Measurements from ENCODE around the gene KANSL1. TPM values are rescaled to one million over a fixed set of nuclear protein-coding genes. Genes with fewer than 3 reads are reported as not detected.

Gene KANSL1
- total RNA-seq, 1 experiment from 2014 or later: 55.5 TPM

DNA sequence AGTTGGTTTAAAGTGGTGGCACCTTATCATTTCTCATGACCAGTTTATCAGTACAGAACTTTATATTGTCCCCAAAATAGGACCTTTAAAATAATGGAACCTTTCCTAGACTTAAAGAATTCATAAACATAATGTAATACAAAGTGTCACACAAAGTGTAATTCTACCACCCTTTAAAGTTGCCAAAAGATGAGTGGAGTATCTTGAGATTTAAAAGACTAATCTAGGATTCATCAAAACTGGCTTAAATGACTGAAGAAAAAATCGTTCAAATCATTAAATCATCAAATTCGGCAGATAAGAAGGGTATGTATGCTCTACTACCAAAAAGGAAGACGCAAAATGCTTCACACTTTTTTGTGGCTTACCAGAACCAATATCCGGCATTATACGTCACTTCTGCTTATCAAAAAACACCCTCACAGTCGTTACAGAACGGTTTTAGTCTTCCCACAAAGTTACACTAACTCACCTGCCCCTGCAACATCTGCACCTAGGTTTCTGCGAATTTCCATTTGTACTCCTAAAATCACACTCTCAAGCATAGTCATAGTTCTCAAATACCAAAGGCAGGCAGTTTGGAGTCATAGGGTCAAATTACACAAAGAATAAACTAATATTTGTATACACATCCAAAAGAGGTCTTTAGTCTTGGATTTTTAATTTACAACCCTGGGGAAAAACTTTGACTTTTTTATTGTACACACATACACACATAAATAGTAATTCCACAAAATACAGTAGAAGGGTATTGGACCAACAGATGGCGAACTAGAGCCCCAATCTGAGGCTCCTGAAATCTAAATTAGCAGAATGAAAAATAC is 1.4 kb upstream of the KANSL1 start:
- in situ Hi-C loops (cut with HindIII; ENCODE audit: low pct_unique_long_range_greater_than_20kb, low sequenced_read_pairs): no loop called here

DNA sequence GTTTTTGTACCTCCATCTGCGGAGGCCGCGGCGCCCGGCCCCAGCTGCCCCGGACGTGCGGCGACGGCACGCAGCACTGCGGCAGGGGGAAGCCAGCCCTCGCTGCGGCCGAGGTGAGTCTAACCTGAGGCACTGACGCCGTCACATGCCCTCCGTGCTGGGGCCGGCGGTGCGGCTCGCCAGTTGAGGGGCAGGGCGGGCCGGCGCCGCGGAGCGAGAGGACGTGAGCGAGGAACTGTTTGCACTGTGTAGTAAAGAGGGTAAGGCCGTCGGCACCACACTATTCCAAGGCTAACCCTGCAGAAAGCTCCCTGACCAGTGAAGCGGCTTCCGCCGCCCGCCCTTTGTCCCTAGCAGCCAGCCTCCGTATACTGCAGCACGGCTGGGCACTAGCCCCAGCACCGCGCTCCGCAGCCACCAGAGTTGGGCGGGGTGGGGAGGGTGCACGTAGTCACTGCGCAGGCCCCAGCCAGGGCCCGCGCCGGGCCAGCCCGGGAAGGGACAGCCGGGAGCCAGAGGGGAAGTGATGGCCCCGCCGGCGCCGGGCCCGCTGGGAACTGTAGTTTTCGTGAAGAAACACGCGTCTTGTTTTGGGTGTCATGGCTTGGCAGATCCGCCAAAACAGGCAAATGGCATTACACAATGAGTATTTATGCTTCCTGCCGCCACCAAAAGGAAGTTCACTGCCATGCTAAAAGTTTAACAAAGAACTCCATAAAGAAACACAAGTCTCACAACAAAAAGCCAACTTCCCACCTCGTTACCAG is 580 bp upstream of the KANSL1 start:
- Histone ChIP-seq H3K9me3 (ENCODE audit: control insufficient read depth, insufficient read depth, low read depth, low read length) (no peaks in the 10 kb centered on the region), H3K36me3 (ENCODE audit: control insufficient read depth, insufficient read depth, low read length) (peaks cover 9% of the 10 kb centered on the region; the same call in 1 of the 2 replicates), H3K4me1 (ENCODE audit: control insufficient read depth, insufficient read depth, low read length) (peaks cover 34% of the 10 kb centered on the region), H3K27me3 (ENCODE audit: control insufficient read depth, insufficient read depth, low read length) (no peaks in the 10 kb centered on the region), H3K27ac (ENCODE audit: low read length) (peak overlapping the region; percentile 87), H3K4me3 (ENCODE audit: low read depth in 2 of 2, low read length in 2 of 2) (peak overlapping the region; percentile 76 to 87)
- ATAC-seq: peak; percentile 93
- TF ChIP-seq SIN3A (IDR thresholded peaks at IDR 0.05; ENCODE audit: borderline replicate concordance, insufficient read depth, low read depth, low read length) (peak; percentile 84; the same call in 1 of the 2 replicates), TCF7L2 (IDR thresholded peaks at IDR 0.05; ENCODE audit: low read depth, low read length) (peak; percentile 18; the same call in 1 of the 2 replicates), POLR2AphosphoS5 (IDR thresholded peaks at IDR 0.05; ENCODE audit: low read depth, low read length) (peak; percentile 83; the same call in 1 of the 2 replicates)
- TF ChIP-seq, protein P1, sequence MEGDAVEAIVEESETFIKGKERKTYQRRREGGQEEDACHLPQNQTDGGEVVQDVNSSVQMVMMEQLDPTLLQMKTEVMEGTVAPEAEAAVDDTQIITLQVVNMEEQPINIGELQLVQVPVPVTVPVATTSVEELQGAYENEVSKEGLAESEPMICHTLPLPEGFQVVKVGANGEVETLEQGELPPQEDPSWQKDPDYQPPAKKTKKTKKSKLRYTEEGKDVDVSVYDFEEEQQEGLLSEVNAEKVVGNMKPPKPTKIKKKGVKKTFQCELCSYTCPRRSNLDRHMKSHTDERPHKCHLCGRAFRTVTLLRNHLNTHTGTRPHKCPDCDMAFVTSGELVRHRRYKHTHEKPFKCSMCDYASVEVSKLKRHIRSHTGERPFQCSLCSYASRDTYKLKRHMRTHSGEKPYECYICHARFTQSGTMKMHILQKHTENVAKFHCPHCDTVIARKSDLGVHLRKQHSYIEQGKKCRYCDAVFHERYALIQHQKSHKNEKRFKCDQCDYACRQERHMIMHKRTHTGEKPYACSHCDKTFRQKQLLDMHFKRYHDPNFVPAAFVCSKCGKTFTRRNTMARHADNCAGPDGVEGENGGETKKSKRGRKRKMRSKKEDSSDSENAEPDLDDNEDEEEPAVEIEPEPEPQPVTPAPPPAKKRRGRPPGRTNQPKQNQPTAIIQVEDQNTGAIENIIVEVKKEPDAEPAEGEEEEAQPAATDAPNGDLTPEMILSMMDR (IDR thresholded peaks at IDR 0.05): no peak; the same call in 1 of the 2 replicates
- TF ChIP-seq, protein P2, sequence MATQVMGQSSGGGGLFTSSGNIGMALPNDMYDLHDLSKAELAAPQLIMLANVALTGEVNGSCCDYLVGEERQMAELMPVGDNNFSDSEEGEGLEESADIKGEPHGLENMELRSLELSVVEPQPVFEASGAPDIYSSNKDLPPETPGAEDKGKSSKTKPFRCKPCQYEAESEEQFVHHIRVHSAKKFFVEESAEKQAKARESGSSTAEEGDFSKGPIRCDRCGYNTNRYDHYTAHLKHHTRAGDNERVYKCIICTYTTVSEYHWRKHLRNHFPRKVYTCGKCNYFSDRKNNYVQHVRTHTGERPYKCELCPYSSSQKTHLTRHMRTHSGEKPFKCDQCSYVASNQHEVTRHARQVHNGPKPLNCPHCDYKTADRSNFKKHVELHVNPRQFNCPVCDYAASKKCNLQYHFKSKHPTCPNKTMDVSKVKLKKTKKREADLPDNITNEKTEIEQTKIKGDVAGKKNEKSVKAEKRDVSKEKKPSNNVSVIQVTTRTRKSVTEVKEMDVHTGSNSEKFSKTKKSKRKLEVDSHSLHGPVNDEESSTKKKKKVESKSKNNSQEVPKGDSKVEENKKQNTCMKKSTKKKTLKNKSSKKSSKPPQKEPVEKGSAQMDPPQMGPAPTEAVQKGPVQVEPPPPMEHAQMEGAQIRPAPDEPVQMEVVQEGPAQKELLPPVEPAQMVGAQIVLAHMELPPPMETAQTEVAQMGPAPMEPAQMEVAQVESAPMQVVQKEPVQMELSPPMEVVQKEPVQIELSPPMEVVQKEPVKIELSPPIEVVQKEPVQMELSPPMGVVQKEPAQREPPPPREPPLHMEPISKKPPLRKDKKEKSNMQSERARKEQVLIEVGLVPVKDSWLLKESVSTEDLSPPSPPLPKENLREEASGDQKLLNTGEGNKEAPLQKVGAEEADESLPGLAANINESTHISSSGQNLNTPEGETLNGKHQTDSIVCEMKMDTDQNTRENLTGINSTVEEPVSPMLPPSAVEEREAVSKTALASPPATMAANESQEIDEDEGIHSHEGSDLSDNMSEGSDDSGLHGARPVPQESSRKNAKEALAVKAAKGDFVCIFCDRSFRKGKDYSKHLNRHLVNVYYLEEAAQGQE (IDR thresholded peaks at IDR 0.05; ENCODE audit: insufficient read depth in 1 of 2, low read depth in 2 of 2, low read length in 1 of 2): peak in 1 of 2 experiments; percentile 55; a peak in 2 of 4 replicates
- peak; percentile 47 for DNase-seq (ENCODE audit: low read depth, low spot score)
- intact Hi-C loops (cut with micrococcal nuclease; ENCODE audit: unreplicated experiment): loop anchor here (2.0 to 10.0 kb wide), 2 partner anchors 19 to 149 kb away; no protein-coding TSS in a partner anchor
- CTCF ChIA-PET: interaction anchor here (1.3 kb wide), 1 partner anchor 19 kb away, joined by 5 read pairs; no protein-coding TSS in a partner anchor
- no TSS peak for BruUV-seq (replicated peaks)
- POLR2A ChIA-PET: no interaction called here
- in situ Hi-C loops (cut with HindIII; ENCODE audit: low pct_unique_long_range_greater_than_20kb, low sequenced_read_pairs): no loop called here

More for the DNA sequence above, 1.4 kb upstream of the KANSL1 start:
- peak; percentile 30 for DNase-seq (ENCODE audit: low read depth, low spot score)
- peak overlapping the region; percentile 76 to 87 for H3K4me3 ChIP-seq (ENCODE audit: low read depth in 2 of 2, low read length in 2 of 2)
- H3K4me1 ChIP-seq (ENCODE audit: control insufficient read depth, insufficient read depth, low read length): peaks cover 35% of the 10 kb centered on the region
- peak overlapping the region; percentile 77 for H3K27ac ChIP-seq (ENCODE audit: low read length)
- peaks cover 9% of the 10 kb centered on the region; the same call in 1 of the 2 replicates for H3K36me3 ChIP-seq (ENCODE audit: control insufficient read depth, insufficient read depth, low read length)
- CTCF ChIA-PET: interaction anchor here (1.0 to 1.3 kb wide), 2 partner anchors 18 to 19 kb away, joined by 4 to 5 read pairs; no protein-coding TSS in a partner anchor
- no peak for ATAC-seq
- TSS peak; percentile 81 for BruUV-seq (replicated peaks)
- POLR2A ChIA-PET: no interaction called here
- intact Hi-C loops (cut with micrococcal nuclease; ENCODE audit: unreplicated experiment): loop anchor here (2.0 to 10.0 kb wide), 2 partner anchors 18 to 150 kb away; no protein-coding TSS in a partner anchor
- no peaks in the 10 kb centered on the region for H3K9me3 ChIP-seq (ENCODE audit: control insufficient read depth, insufficient read depth, low read depth, low read length)
- H3K27me3 ChIP-seq (ENCODE audit: control insufficient read depth, insufficient read depth, low read length): no peaks in the 10 kb centered on the region
- TF ChIP-seq TCF7L2 (IDR thresholded peaks at IDR 0.05; ENCODE audit: low read depth, low read length): no peak
- TF ChIP-seq SIN3A (IDR thresholded peaks at IDR 0.05; ENCODE audit: borderline replicate concordance, insufficient read depth, low read depth, low read length): no peak
- TF ChIP-seq POLR2AphosphoS5 (IDR thresholded peaks at IDR 0.05; ENCODE audit: low read depth, low read length): no peak
- TF ChIP-seq, protein P1 (IDR thresholded peaks at IDR 0.05): peak; percentile 79; the same call in 1 of the 2 replicates
- TF ChIP-seq, protein P2 (IDR thresholded peaks at IDR 0.05; ENCODE audit: insufficient read depth in 1 of 2, low read depth in 2 of 2, low read length in 1 of 2): no peak
